ENCODE measurements around the gene CLTCL1. TPM values are rescaled to one million over a fixed set of nuclear protein-coding genes. Genes with fewer than 3 reads are reported as not detected.

CLTCL1 gene
- total RNA-seq, 4 donors from 2014 or later: 4.8 to 8.9 (median 6.0) TPM

DNA sequence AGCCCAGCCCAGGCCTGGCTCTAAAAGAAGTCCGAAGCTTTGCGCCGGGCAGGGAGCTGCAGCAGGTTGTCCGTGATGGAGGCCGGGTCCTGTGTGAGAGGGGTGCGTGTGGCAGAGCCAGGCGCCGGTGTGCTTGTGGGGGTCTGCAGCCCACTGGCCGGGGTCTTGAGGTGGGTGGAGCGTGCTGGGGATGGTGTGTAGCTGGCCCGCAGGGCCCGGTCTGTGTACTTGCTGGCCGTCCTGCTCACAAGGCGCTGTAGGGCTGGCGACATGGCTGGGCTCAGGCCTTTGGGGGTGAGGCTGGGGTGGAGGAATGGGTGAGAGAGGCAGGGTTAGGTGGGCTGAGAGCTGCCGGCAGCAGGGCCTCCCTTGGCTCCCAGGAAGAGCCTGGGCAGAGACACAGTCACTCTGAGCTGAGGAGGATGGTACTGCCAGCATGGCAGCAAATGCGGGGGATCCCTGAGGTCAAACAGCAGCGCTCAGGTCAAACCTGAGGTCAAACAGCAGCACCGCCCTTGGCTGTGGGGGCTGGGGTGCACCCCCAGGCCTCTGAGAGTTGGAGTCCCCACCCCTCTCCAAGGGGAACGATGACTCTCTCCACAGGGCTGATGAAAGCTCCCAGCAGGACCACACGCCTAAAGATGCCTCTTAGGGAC is 157.2 kb downstream of the CLTCL1 start:
- Histone ChIP-seq H3K4me3 (no peak overlapping the region), H3K9me3 (no peaks in the 10 kb centered on the region), H3K27me3 (no peaks in the 10 kb centered on the region), H3K4me1 (no peaks in the 10 kb centered on the region), H3K36me3 (peaks cover 57 to 82% (median 77%) of the 10 kb centered on the region in 4 donors), H3K27ac (replicated peaks in 1 of 4) (no peak overlapping the region)
- TF ChIP-seq, protein P1, sequence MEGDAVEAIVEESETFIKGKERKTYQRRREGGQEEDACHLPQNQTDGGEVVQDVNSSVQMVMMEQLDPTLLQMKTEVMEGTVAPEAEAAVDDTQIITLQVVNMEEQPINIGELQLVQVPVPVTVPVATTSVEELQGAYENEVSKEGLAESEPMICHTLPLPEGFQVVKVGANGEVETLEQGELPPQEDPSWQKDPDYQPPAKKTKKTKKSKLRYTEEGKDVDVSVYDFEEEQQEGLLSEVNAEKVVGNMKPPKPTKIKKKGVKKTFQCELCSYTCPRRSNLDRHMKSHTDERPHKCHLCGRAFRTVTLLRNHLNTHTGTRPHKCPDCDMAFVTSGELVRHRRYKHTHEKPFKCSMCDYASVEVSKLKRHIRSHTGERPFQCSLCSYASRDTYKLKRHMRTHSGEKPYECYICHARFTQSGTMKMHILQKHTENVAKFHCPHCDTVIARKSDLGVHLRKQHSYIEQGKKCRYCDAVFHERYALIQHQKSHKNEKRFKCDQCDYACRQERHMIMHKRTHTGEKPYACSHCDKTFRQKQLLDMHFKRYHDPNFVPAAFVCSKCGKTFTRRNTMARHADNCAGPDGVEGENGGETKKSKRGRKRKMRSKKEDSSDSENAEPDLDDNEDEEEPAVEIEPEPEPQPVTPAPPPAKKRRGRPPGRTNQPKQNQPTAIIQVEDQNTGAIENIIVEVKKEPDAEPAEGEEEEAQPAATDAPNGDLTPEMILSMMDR (IDR thresholded peaks at IDR 0.05): no peak
- TF ChIP-seq EP300 (IDR thresholded peaks at IDR 0.05) (no peak), POLR2AphosphoS5 (IDR thresholded peaks at IDR 0.05) (no peak), POLR2A (IDR thresholded peaks at IDR 0.05; ENCODE audit: low read depth) (no peak)
- no peak for DNase-seq (ENCODE audit: extremely low spot score)
- WGBS: 87% methylated on average over 10 of the region's 21 CpGs
- intact Hi-C loops (cut with DNase I): no loop called here

DNA sequence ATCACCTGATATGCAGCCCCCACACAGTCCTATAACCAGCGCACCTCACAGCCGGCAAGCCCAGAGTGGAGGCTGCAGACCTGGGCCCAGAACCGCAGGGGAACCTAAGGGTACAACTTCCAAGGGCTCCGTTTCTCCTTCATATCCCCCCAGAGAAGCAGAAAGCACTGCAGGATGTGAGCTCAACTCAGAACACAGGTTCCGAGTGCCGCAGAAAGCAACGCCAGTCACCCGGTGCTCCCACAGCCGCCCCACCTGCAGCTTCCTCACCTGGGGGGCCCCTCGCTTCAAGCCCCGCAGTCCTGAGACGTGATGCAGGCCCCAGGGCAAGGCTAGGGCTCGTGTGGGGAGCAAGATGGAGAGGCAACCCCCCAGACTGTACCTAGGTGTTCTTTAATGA is 158.0 kb downstream of the CLTCL1 start:
- Histone ChIP-seq H3K36me3 (peaks cover 50 to 74% (median 69%) of the 10 kb centered on the region in 4 donors), H3K4me3 (no peak overlapping the region), H3K9me3 (no peaks in the 10 kb centered on the region), H3K27me3 (no peaks in the 10 kb centered on the region), H3K27ac (replicated peaks in 1 of 4) (no peak overlapping the region), H3K4me1 (no peaks in the 10 kb centered on the region)
- intact Hi-C loops (cut with DNase I): no loop called here
- no peak for DNase-seq (ENCODE audit: extremely low spot score)
- WGBS: 91% methylated on average over 11 of the region's 13 CpGs
- TF ChIP-seq POLR2A (IDR thresholded peaks at IDR 0.05; ENCODE audit: low read depth) (no peak), POLR2AphosphoS5 (IDR thresholded peaks at IDR 0.05) (no peak), EP300 (IDR thresholded peaks at IDR 0.05) (no peak)
- TF ChIP-seq, protein P1 (IDR thresholded peaks at IDR 0.05): no peak

DNA sequence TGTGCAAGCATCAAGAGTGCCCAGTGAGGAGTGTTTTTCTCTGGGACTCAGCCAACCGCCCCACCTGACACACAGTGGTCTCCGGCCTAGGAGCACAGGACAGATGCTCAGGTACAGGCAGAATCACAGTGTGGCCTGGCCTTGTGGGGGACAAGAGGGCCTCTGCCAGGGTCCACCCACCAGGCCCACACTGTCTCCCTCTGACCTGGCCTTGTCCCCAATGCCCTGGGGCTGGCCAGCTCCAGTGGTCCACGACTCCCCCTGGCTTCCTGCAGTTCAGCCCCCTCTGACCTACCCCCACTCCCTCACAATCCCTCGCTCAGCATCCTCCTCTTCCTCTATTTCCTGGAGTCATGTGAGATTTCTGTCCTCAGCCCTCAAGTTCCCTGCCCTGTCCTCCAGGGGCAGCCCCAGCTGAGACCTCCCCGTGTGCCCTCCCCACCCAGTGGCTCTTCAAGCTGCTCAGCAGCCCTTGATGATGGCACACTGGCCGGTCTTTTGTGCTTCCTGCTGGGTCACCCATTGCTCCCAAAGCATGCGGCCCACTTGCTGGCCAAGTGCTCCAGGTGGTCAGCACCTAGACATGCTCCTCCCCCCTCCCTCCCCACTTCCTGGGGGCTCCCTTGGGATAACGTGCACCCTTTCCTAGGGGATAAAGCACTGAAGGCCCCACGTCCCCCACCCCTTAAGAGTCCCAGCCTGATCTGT is 158.7 kb downstream of the CLTCL1 start:
- Histone ChIP-seq H3K27me3 (no peaks in the 10 kb centered on the region), H3K36me3 (peaks cover 43 to 67% (median 62%) of the 10 kb centered on the region in 4 donors), H3K4me3 (no peak overlapping the region), H3K4me1 (no peaks in the 10 kb centered on the region), H3K27ac (replicated peaks in 1 of 4) (no peak overlapping the region), H3K9me3 (no peaks in the 10 kb centered on the region)
- TF ChIP-seq, protein P1 (IDR thresholded peaks at IDR 0.05): no peak
- TF ChIP-seq POLR2A (IDR thresholded peaks at IDR 0.05; ENCODE audit: low read depth) (no peak), EP300 (IDR thresholded peaks at IDR 0.05) (no peak), POLR2AphosphoS5 (IDR thresholded peaks at IDR 0.05) (no peak)
- intact Hi-C loops (cut with DNase I): no loop called here
- WGBS: 88% methylated on average over 6 of the region's 9 CpGs
- no peak for DNase-seq (ENCODE audit: extremely low spot score)

DNA sequence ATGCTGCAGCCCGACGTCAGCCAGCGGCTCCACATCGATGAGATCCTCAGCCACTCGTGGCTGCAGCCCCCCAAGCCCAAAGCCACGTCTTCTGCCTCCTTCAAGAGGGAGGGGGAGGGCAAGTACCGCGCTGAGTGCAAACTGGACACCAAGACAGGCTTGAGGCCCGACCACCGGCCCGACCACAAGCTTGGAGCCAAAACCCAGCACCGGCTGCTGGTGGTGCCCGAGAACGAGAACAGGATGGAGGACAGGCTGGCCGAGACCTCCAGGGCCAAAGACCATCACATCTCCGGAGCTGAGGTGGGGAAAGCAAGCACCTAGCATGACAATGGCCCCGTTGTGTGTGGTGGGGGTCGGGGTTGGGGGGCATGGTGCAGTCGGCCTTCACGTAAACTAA is 159.4 kb downstream of the CLTCL1 start:
- no peak for DNase-seq (ENCODE audit: extremely low spot score)

More for the DNA sequence above, 159.4 kb downstream of the CLTCL1 start:
- H3K27ac ChIP-seq (replicated peaks in 1 of 4): no peak overlapping the region
- H3K4me3 ChIP-seq: no peak overlapping the region
- no peaks in the 10 kb centered on the region for H3K27me3 ChIP-seq
- TF ChIP-seq POLR2A (IDR thresholded peaks at IDR 0.05; ENCODE audit: low read depth): no peak
- TF ChIP-seq EP300 (IDR thresholded peaks at IDR 0.05): no peak
- no peak for TF ChIP-seq POLR2AphosphoS5 (IDR thresholded peaks at IDR 0.05)
- TF ChIP-seq, protein P1 (IDR thresholded peaks at IDR 0.05): no peak
- no peaks in the 10 kb centered on the region for H3K9me3 ChIP-seq
- H3K36me3 ChIP-seq: peaks cover 37 to 60% (median 55%) of the 10 kb centered on the region in 4 donors
- intact Hi-C loops (cut with DNase I): no loop called here
- H3K4me1 ChIP-seq: no peaks in the 10 kb centered on the region
- WGBS: 91% methylated on average over 14 of the region's 20 CpGs
